HCT116 (cell line): ENCODE measurements around the gene AMOTL1. TPM values are rescaled to one million over a fixed set of nuclear protein-coding genes. Genes with fewer than 3 reads are reported as not detected.

Experiments
- ATAC-seq: fragments of 200-7000 bp; cut with Tn5 transposase; 2 replicates; pipeline ENCODE4 v1.9.1; 2020; ENCODE audit warnings: mild to moderate bottlenecking, moderate library complexity
- BruUV-seq: library from RNA; stranded (reverse); fragments of 400-500 nt; replicated peaks from 2 replicates; lab custom pipeline; 2021; lab: Mats Ljungman, UMichigan
- CTCF ChIA-PET: fragments of 300-600 bp; sonication (Branson Sonifier 250); formaldehyde crosslinking; loops from one replicate; lab custom pipeline; 2021; ENCODE audit warnings: antibody characterized with exemption; lab: Charles Lee
- POLR2A ChIA-PET: fragments of 300-600, 350-600 bp; sonication (Branson Sonifier 250); formaldehyde crosslinking; loops from one replicate; lab custom pipeline; 2021; ENCODE audit warnings: antibody characterized with exemption; lab: Charles Lee
- RAD21 ChIA-PET, 2 experiments: fragments of 300-600 bp; sonication (Branson Sonifier 250); formaldehyde crosslinking; loops; one replicate each; lab custom pipeline; 2023; ENCODE audit warnings: low total read pairs in 2 of 2; ENCODE audit not compliant: uncharacterized antibody in 2 of 2, unreplicated experiment in 2 of 2, low non-redundant PET in 1 of 2; lab: Charles Lee
- DNase-seq: peaks from one replicate; pipeline ENCODE4 v3.0.0-alpha.2; 2010; ENCODE audit warnings: low read depth, low spot score
- H2AFZ ChIP-seq: fragments of 200-600 bp; shearing (Covaris generic), sonication (generic); 2 replicates; pipeline ENCODE4 v1.6.1; 2017; ENCODE audit warnings: low read depth, mixed run types, mixed read lengths, antibody characterized with exemption, low read length; ENCODE audit not compliant: poor library complexity, severe bottlenecking
- H3K27ac ChIP-seq: 2 replicates; pipeline ENCODE4 v1.5.1; 2012; ENCODE audit warnings: low read depth, low read length
- H3K27me3 ChIP-seq: fragments of 200-600 bp; sonication (generic); 2 replicates; pipeline ENCODE4 v1.6.1; 2016; ENCODE audit warnings: mixed run types, low read length, mixed read lengths; ENCODE audit not compliant: insufficient read depth
- H3K36me3 ChIP-seq, 2 experiments: fragments of 200-500 bp in 1 of 2; fragments of 200-600 bp in 1 of 2; sonication (Bioruptor generic) in 1 of 2; sonication (generic) in 1 of 2; 2 replicates each; pipeline versions ENCODE4 v1.5.1 to v1.6.1; 2014 to 2016; ENCODE audit warnings: low read length in 2 of 2, inconsistent platforms in 1 of 2, mixed read lengths in 1 of 2, mixed run types in 1 of 2; ENCODE audit not compliant: insufficient read depth in 2 of 2, control insufficient read depth in 1 of 2
- H3K4me1 ChIP-seq, 2 experiments: fragments of 200-600 bp in 1 of 2; sonication (generic) in 1 of 2; 2 replicates each; pipeline versions ENCODE4 v1.5.1 to v1.6.1; 2012 to 2017; ENCODE audit warnings: low read length in 2 of 2, inconsistent platforms in 1 of 2, mild to moderate bottlenecking in 1 of 2, mixed read lengths in 1 of 2, mixed run types in 1 of 2, moderate library complexity in 1 of 2; ENCODE audit not compliant: insufficient read depth in 2 of 2, control insufficient read depth in 1 of 2
- H3K4me2 ChIP-seq: fragments of 200-600 bp; sonication (generic); 2 replicates; pipeline ENCODE4 v1.6.1; 2017; ENCODE audit warnings: mixed run types, low read length, mixed read lengths
- H3K4me3 ChIP-seq, 2 experiments: fragments of 200-600 bp in 1 of 2; sonication (generic) in 1 of 2; replicated peaks in 1 of 2; 2 replicates each; pipeline ENCODE4 v1.5.1; 2011 to 2016; ENCODE audit warnings: low read length in 2 of 2, control low read depth in 1 of 2, low read depth in 1 of 2, mild to moderate bottlenecking in 1 of 2, mixed read lengths in 1 of 2, mixed run types in 1 of 2
- H3K79me2 ChIP-seq: fragments of 200-600 bp; sonication (generic); 2 replicates; pipeline ENCODE4 v1.6.1; 2017; ENCODE audit warnings: mild to moderate bottlenecking, mixed run types, low read length, moderate library complexity, mixed read lengths; ENCODE audit not compliant: insufficient read depth
- H3K9ac ChIP-seq: fragments of 200-600 bp; sonication (generic); 2 replicates; pipeline ENCODE4 v1.6.1; 2016; ENCODE audit warnings: low read length, mixed read lengths
- H3K9me2 ChIP-seq: fragments of 200-600 bp; sonication (generic), shearing (Covaris generic); 2 replicates; pipeline ENCODE4 v1.6.1; 2017; ENCODE audit warnings: mixed run types, mild to moderate bottlenecking, moderate library complexity; ENCODE audit not compliant: insufficient read depth
- H3K9me3 ChIP-seq, 2 experiments: fragments of 200-500 bp in 1 of 2; fragments of 200-600 bp in 1 of 2; sonication (Bioruptor generic) in 1 of 2; sonication (generic) in 1 of 2; 2 replicates each; pipeline ENCODE4 v1.6.1; 2014 to 2017; ENCODE audit warnings: low read length in 2 of 2, mixed read lengths in 2 of 2, inconsistent platforms in 1 of 2, low read depth in 1 of 2, mild to moderate bottlenecking in 1 of 2, mixed run types in 1 of 2, moderate library complexity in 1 of 2; ENCODE audit not compliant: control insufficient read depth in 1 of 2, insufficient read depth in 1 of 2
- H4K20me1 ChIP-seq: fragments of 200-600 bp; sonication (generic), shearing (Covaris generic); 2 replicates; pipeline ENCODE4 v1.6.1; 2017; ENCODE audit warnings: mixed run types, mild to moderate bottlenecking, moderate library complexity; ENCODE audit not compliant: insufficient read depth
- ATF3 ChIP-seq: IDR thresholded peaks from 2 replicates; pipeline ENCODE4 v1.6.1; 2012
- CBX3 ChIP-seq: IDR thresholded peaks from 2 replicates; pipeline ENCODE4 v1.6.1; 2012; ENCODE audit warnings: low read depth
- CTCF ChIP-seq, 3 experiments: fragments of 200-600 bp in 1 of 3; sonication (generic) in 1 of 3; IDR thresholded peaks in 2 of 3; conservative IDR thresholded peaks in 1 of 3; 2 replicates each; pipeline ENCODE4 v1.5.1; 2012 to 2017; ENCODE audit warnings: low read depth in 2 of 3, low read length in 2 of 3, antibody characterized with exemption in 1 of 3, borderline replicate concordance in 1 of 3, control low read depth in 1 of 3, mild to moderate bottlenecking in 1 of 3, mixed read lengths in 1 of 3, mixed run types in 1 of 3, moderate library complexity in 1 of 3; ENCODE audit not compliant: insufficient read depth in 1 of 3
- EGR1 ChIP-seq: IDR thresholded peaks from 2 replicates; pipeline ENCODE4 v1.6.1; 2012; ENCODE audit warnings: low read depth
- ELF1 ChIP-seq: IDR thresholded peaks from 2 replicates; pipeline ENCODE4 v1.6.1; 2012; ENCODE audit warnings: low read depth, borderline replicate concordance
- EZH2 ChIP-seq: fragments of 200-600 bp; sonication (generic); IDR thresholded peaks from 2 replicates; pipeline ENCODE4 v1.6.1; 2017; ENCODE audit warnings: antibody characterized with exemption, mixed run types
- FOSL1 ChIP-seq: IDR thresholded peaks from 2 replicates; pipeline ENCODE4 v1.6.1; 2012; ENCODE audit warnings: low read depth
- JUND ChIP-seq: IDR thresholded peaks from 2 replicates; pipeline ENCODE4 v1.6.1; 2012
- MAX ChIP-seq: IDR thresholded peaks from 2 replicates; pipeline ENCODE4 v1.6.1; 2012
- POLR2A ChIP-seq: IDR thresholded peaks from 2 replicates; pipeline ENCODE4 v1.7.0; 2011; ENCODE audit warnings: borderline replicate concordance; ENCODE audit not compliant: insufficient read depth, insufficient read length; ENCODE audit errors: extremely low read depth
- POLR2AphosphoS5 ChIP-seq: IDR thresholded peaks from 2 replicates; pipeline ENCODE4 v1.6.1; 2011; ENCODE audit warnings: mild to moderate bottlenecking, low read depth, low read length, moderate library complexity
- RAD21 ChIP-seq: IDR thresholded peaks from 2 replicates; pipeline ENCODE4 v1.6.1; 2012; ENCODE audit warnings: low read depth, mild to moderate bottlenecking
- SIN3A ChIP-seq: IDR thresholded peaks from 2 replicates; pipeline ENCODE4 v1.6.1; 2012; ENCODE audit warnings: low read depth
- SP1 ChIP-seq: IDR thresholded peaks from 2 replicates; pipeline ENCODE4 v1.6.1; 2012; ENCODE audit warnings: low read depth
- SRF ChIP-seq: IDR thresholded peaks from 2 replicates; pipeline ENCODE4 v1.6.1; 2012; ENCODE audit warnings: low read depth
- YY1 ChIP-seq: IDR thresholded peaks from 2 replicates; pipeline ENCODE4 v1.6.1; 2011; ENCODE audit warnings: low read length, low read depth, moderate library complexity, mild to moderate bottlenecking; ENCODE audit not compliant: insufficient replicate concordance; ENCODE audit errors: extremely low read depth
- ZFX ChIP-seq: fragments of 450-650 bp; IDR thresholded peaks from 2 replicates; pipeline ENCODE4 v1.6.1; 2017
- ZNF274 ChIP-seq: fragments of 200-500 bp; sonication (Bioruptor generic); IDR thresholded peaks from 2 replicates; pipeline ENCODE4 v1.6.1; 2014; ENCODE audit warnings: mild to moderate bottlenecking, low read depth, low read length, inconsistent platforms
- intact Hi-C: fragments of 100-400 bp; cut with micrococcal nuclease; formaldehyde crosslinking; loops from 2 replicates; pipeline ENCODE4 v1.10.0; 2022
- total RNA-seq: library from RNA; stranded (reverse); gene quantifications from one replicate; pipeline ENCODE4 v1.2.1, GENCODE V29; 2021; ENCODE audit not compliant: unreplicated experiment
- TF ChIP-seq, protein P1 (sequence below): IDR thresholded peaks from 2 replicates; pipeline ENCODE4 v1.6.1; 2011; ENCODE audit warnings: mild to moderate bottlenecking, low read length, moderate library complexity; ENCODE audit not compliant: insufficient replicate concordance; ENCODE audit errors: extremely low read depth
- TF ChIP-seq, protein P2 (sequence below): IDR thresholded peaks from 2 replicates; pipeline ENCODE4 v1.6.1; 2012; ENCODE audit warnings: low read depth

The AMOTL1 gene
- total RNA-seq, 1 experiment from 2014 or later: 27.6 TPM

GRCh38 chr11:94738746-94739145, 29.4 kb upstream of the AMOTL1 start:
- Histone ChIP-seq H3K9me3 (no peaks in the 10 kb centered on the region), H3K4me3 (no peak overlapping the region), H3K9ac (no peak overlapping the region), H3K36me3 (no peaks in the 10 kb centered on the region), H4K20me1 (no peaks in the 10 kb centered on the region), H3K27me3 (no peaks in the 10 kb centered on the region), H2AFZ (peak overlapping the region; percentile 2), H3K9me2 (no peaks in the 10 kb centered on the region), H3K4me1 (peaks cover 48 to 62% of the 10 kb centered on the region in 2 experiments), H3K27ac (no peak overlapping the region), H3K4me2 (0 out of 2 replicates have a peak overlapping the region, but pooled peaks have one; percentile 50), H3K79me2 (no peaks in the 10 kb centered on the region)
- TF ChIP-seq EGR1: no peak
- no peak for TF ChIP-seq POLR2AphosphoS5
- no peak for TF ChIP-seq RAD21
- TF ChIP-seq YY1: no peak
- no peak for TF ChIP-seq MAX
- TF ChIP-seq SIN3A: no peak
- TF ChIP-seq, protein P1, sequence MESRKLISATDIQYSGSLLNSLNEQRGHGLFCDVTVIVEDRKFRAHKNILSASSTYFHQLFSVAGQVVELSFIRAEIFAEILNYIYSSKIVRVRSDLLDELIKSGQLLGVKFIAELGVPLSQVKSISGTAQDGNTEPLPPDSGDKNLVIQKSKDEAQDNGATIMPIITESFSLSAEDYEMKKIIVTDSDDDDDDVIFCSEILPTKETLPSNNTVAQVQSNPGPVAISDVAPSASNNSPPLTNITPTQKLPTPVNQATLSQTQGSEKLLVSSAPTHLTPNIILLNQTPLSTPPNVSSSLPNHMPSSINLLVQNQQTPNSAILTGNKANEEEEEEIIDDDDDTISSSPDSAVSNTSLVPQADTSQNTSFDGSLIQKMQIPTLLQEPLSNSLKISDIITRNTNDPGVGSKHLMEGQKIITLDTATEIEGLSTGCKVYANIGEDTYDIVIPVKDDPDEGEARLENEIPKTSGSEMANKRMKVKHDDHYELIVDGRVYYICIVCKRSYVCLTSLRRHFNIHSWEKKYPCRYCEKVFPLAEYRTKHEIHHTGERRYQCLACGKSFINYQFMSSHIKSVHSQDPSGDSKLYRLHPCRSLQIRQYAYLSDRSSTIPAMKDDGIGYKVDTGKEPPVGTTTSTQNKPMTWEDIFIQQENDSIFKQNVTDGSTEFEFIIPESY: no peak
- TF ChIP-seq ZNF274: no peak
- TF ChIP-seq, protein P2, sequence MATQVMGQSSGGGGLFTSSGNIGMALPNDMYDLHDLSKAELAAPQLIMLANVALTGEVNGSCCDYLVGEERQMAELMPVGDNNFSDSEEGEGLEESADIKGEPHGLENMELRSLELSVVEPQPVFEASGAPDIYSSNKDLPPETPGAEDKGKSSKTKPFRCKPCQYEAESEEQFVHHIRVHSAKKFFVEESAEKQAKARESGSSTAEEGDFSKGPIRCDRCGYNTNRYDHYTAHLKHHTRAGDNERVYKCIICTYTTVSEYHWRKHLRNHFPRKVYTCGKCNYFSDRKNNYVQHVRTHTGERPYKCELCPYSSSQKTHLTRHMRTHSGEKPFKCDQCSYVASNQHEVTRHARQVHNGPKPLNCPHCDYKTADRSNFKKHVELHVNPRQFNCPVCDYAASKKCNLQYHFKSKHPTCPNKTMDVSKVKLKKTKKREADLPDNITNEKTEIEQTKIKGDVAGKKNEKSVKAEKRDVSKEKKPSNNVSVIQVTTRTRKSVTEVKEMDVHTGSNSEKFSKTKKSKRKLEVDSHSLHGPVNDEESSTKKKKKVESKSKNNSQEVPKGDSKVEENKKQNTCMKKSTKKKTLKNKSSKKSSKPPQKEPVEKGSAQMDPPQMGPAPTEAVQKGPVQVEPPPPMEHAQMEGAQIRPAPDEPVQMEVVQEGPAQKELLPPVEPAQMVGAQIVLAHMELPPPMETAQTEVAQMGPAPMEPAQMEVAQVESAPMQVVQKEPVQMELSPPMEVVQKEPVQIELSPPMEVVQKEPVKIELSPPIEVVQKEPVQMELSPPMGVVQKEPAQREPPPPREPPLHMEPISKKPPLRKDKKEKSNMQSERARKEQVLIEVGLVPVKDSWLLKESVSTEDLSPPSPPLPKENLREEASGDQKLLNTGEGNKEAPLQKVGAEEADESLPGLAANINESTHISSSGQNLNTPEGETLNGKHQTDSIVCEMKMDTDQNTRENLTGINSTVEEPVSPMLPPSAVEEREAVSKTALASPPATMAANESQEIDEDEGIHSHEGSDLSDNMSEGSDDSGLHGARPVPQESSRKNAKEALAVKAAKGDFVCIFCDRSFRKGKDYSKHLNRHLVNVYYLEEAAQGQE: no peak
- no peak for TF ChIP-seq CTCF (IDR thresholded peaks at IDR 0.05 in 2 of 3, conservative IDR thresholded peaks at IDR 0.05 in 1 of 3; ENCODE audit: borderline replicate concordance in 1 of 3, insufficient read depth in 1 of 3, low read depth in 2 of 3, low read length in 2 of 3)
- no peak for TF ChIP-seq SRF
- no peak for TF ChIP-seq FOSL1
- no peak for TF ChIP-seq ELF1
- no peak for TF ChIP-seq JUND
- TF ChIP-seq CBX3: no peak
- no peak for TF ChIP-seq ZFX
- no peak for TF ChIP-seq ATF3
- no peak for TF ChIP-seq SP1
- no peak for TF ChIP-seq POLR2A
- TF ChIP-seq EZH2: no peak
- BruUV-seq: no TSS peak
- no peak for ATAC-seq
- no peak for DNase-seq
- intact Hi-C loops: no loop called here
- POLR2A ChIA-PET: no interaction called here
- CTCF ChIA-PET: no interaction called here
- RAD21 ChIA-PET: no interaction called here
